Tibial nerve (tissue), 4 donors: ENCODE measurements around the gene ATP11A.

Experiments used
- CTCF ChIP-seq, 5 experiments: fragments of 200-600 bp in 3 of 5; fragments of 450-650 bp in 2 of 5; sonication (generic) in 3 of 5; IDR thresholded peaks; one replicate each; pipeline ENCODE4 v1.5.1; 2016 to 2019; ENCODE audit warnings: antibody characterized with exemption in 5 of 5, mild to moderate bottlenecking in 3 of 5, moderate library complexity in 2 of 5
- EP300 ChIP-seq, 2 donors: sonication (generic); formaldehyde crosslinking; IDR thresholded peaks; one replicate each; pipeline ENCODE4 v1.6.1; 2017; ENCODE audit warnings: antibody characterized with exemption in 2 of 2, mild to moderate bottlenecking in 1 of 2
- POLR2A ChIP-seq, 2 donors: fragments of 450-650 bp; IDR thresholded peaks; one replicate each; pipeline ENCODE4 v1.6.1; 2017; ENCODE audit warnings: antibody characterized with exemption in 2 of 2, mild to moderate bottlenecking in 2 of 2, moderate library complexity in 2 of 2

GRCh38 chr13:112731667-112732616 is 42.1 kb downstream of the ATP11A start:
- no peak for TF ChIP-seq CTCF (IDR thresholded peaks at IDR 0.05)
- no peak for TF ChIP-seq POLR2A (IDR thresholded peaks at IDR 0.05)
- TF ChIP-seq EP300 (IDR thresholded peaks at IDR 0.05): no peak
